ENCODE measurements around the gene METTL14.
"Not testable (repeated sequence)": the region's sequence is repeated elsewhere in the genome, so short reads cannot be mapped to it uniquely, and the experiment has no call there.

Gene METTL14

DNA sequence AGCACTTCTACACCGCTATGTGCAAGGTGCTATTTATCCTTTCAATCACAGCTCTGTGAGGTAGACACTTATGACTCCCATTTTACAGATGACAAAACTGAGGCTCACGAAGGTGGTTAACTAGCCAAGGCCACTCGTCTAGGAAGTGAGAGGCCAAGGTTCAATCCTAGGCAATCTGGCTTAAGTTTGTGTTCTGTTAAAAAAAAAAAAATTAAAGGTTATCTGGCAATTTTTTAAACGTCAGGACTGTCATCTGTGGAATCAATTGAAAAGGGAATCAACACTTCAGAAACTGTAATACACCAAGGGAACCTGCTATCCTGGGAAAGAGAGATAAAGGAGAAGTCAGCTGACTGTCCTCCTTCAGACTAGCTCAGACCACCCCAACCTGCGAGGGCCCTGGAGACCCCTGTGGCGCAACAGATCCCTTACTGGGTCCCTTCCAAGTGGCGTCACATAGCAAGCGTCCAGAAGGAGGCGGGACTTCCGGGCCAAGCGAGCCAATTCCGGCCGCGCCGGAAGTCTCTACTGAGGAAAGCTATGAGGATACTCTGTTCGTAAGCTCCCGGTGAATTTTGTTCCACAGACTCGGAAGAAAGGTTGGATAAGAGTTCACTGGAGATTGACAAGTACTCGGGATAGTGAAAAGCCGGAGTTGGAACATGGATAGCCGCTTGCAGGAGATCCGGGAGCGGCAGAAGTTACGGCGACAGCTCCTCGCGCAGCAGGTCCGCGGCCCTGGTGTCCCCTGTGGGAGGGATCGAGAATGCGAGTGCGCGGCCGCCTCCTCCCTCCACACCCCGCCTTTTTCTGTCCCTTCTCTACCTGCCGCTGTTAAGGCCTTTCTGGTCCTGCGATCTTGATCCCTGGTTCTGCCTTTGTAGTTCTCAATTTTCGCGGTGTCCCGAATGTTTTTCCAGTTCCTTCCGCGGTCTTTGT is at the start of gene METTL14:
METTL14 (plus strand) TSS at position 520 of the 939 bp plus-strand sequence; CDS start at position 663, 143 bp downstream.
- peak within 1 kb of the TSS; percentile 72 for H3K4me2 ChIP-seq (ENCODE audit: low read length)
- no peaks in the 10 kb centered on the region for H3F3A ChIP-seq (ENCODE audit: insufficient read depth, low read length)
- TF ChIP-seq, protein P1, sequence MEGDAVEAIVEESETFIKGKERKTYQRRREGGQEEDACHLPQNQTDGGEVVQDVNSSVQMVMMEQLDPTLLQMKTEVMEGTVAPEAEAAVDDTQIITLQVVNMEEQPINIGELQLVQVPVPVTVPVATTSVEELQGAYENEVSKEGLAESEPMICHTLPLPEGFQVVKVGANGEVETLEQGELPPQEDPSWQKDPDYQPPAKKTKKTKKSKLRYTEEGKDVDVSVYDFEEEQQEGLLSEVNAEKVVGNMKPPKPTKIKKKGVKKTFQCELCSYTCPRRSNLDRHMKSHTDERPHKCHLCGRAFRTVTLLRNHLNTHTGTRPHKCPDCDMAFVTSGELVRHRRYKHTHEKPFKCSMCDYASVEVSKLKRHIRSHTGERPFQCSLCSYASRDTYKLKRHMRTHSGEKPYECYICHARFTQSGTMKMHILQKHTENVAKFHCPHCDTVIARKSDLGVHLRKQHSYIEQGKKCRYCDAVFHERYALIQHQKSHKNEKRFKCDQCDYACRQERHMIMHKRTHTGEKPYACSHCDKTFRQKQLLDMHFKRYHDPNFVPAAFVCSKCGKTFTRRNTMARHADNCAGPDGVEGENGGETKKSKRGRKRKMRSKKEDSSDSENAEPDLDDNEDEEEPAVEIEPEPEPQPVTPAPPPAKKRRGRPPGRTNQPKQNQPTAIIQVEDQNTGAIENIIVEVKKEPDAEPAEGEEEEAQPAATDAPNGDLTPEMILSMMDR (IDR thresholded peaks at IDR 0.05; ENCODE audit: low read length): no peak
- no peak for TF ChIP-seq EZH2 (IDR thresholded peaks at IDR 0.05; ENCODE audit: borderline replicate concordance, low read length)
- peaks cover 12% of the 10 kb centered on the region for H3K36me3 ChIP-seq (ENCODE audit: insufficient read depth, low read length)
- peak within 1 kb of the TSS; percentile 6 for H3K27ac ChIP-seq (ENCODE audit: low read depth, low read length, poor library complexity, severe bottlenecking)
- H3K4me3 ChIP-seq (ENCODE audit: low read depth, low read length, poor library complexity, severe bottlenecking): peak within 1 kb of the TSS; percentile 76
- peaks cover 23% of the 10 kb centered on the region for H3K79me2 ChIP-seq (ENCODE audit: insufficient read depth, low read length)
- H3K27me3 ChIP-seq (ENCODE audit: insufficient read depth, low read length): no peaks in the 10 kb centered on the region
- peaks cover 31% of the 10 kb centered on the region for H3K4me1 ChIP-seq (ENCODE audit: insufficient read depth, low read length, severe bottlenecking)
- H3K9ac ChIP-seq (ENCODE audit: low read length): peak within 1 kb of the TSS; percentile 74
- no peaks in the 10 kb centered on the region for H3K9me2 ChIP-seq (ENCODE audit: low read depth, low read length)
- H2AFZ ChIP-seq (ENCODE audit: low read length): peak within 1 kb of the TSS; percentile 93
- no peaks in the 10 kb centered on the region for H3K9me3 ChIP-seq (ENCODE audit: low read length)
- H4K20me1 ChIP-seq (ENCODE audit: insufficient read depth, low read length): no peaks in the 10 kb centered on the region

DNA sequence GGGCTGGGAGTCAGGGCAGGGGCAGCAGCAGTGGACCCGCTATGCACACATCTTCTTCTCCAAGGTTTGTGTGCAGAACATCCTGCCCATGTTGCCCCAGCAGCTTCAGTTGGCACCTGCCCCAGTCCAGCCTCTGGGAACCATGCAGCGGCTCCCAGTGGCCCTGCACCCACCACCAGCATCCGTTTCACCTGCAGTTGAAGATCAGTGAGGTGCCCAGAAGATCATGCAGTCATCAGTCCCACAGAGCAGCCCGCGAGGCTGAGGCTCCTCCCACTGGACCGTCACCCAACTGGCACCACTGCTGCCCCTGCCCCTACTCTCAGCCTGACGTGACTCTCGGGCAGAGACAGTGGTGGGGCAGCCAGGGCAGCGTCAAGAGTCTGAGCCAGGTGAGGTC is 49.1 kb upstream of the METTL14 start:
- not testable (repeated sequence) for H2AFZ ChIP-seq (ENCODE audit: low read length); H3K9me2 ChIP-seq (ENCODE audit: low read depth, low read length); H3K79me2 ChIP-seq (ENCODE audit: insufficient read depth, low read length); H3K27ac ChIP-seq (ENCODE audit: low read depth, low read length, poor library complexity, severe bottlenecking); H3K4me2 ChIP-seq (ENCODE audit: low read length); H3K9ac ChIP-seq (ENCODE audit: low read length); H3K27me3 ChIP-seq (ENCODE audit: insufficient read depth, low read length); H3F3A ChIP-seq (ENCODE audit: insufficient read depth, low read length); H3K4me1 ChIP-seq (ENCODE audit: insufficient read depth, low read length, severe bottlenecking); H3K4me3 ChIP-seq (ENCODE audit: low read depth, low read length, poor library complexity, severe bottlenecking); H4K20me1 ChIP-seq (ENCODE audit: insufficient read depth, low read length); H3K36me3 ChIP-seq (ENCODE audit: insufficient read depth, low read length); H3K9me3 ChIP-seq (ENCODE audit: low read length)

DNA sequence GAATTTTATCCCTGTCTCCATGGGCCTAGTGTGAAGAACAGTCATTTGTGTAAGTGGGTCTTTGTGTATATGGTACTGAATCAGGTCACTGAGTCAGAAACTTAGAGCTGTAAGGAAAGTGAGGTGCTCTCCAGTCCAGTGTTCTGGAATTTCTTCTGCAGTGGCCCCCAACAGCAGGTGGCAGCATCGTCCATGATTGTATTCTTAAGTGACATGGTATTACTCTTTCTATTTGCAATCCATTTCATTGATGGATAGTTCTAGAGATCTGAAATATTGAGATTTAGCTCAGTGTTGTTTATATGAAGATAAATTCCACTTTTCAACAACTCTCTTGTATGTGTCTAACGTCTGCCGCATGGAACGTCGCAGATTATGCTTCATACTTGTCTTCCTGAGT is 20.5 kb upstream of the METTL14 start:
- not testable (repeated sequence) for H3F3A ChIP-seq (ENCODE audit: insufficient read depth, low read length)

DNA sequence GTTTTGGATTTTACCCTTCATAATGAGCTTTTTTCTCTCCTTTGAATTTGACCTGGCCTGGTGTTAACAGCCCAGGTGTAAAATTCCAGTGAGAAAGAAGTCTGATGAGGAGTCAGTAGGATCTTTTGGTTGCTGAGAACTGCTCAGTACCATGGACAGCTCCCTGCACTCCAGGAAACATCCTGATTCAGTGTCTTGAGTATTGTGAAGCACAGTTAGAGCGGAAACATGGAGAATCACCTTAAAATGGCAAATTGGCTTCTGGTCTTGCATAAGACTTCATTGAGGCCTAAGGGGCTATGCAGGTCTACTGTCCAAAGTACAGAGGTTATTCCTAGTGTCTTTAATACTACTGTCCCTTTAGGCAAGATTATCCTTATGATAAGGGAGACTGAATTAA is 16.0 kb upstream of the METTL14 start:
- H2AFZ ChIP-seq (ENCODE audit: low read length); H3K27ac ChIP-seq (ENCODE audit: low read depth, low read length, poor library complexity, severe bottlenecking); H3K9me3 ChIP-seq (ENCODE audit: low read length); H3K9ac ChIP-seq (ENCODE audit: low read length); H3K36me3 ChIP-seq (ENCODE audit: insufficient read depth, low read length); H3K27me3 ChIP-seq (ENCODE audit: insufficient read depth, low read length); H3K9me2 ChIP-seq (ENCODE audit: low read depth, low read length); H4K20me1 ChIP-seq (ENCODE audit: insufficient read depth, low read length); H3K79me2 ChIP-seq (ENCODE audit: insufficient read depth, low read length); H3F3A ChIP-seq (ENCODE audit: insufficient read depth, low read length); H3K4me3 ChIP-seq (ENCODE audit: low read depth, low read length, poor library complexity, severe bottlenecking); H3K4me2 ChIP-seq (ENCODE audit: low read length); H3K4me1 ChIP-seq (ENCODE audit: insufficient read depth, low read length, severe bottlenecking): not testable (repeated sequence)

More for the DNA sequence above, 20.5 kb upstream of the METTL14 start:
- H3K79me2 ChIP-seq (ENCODE audit: insufficient read depth, low read length); H3K36me3 ChIP-seq (ENCODE audit: insufficient read depth, low read length); H3K9ac ChIP-seq (ENCODE audit: low read length); H3K9me2 ChIP-seq (ENCODE audit: low read depth, low read length); H3K4me3 ChIP-seq (ENCODE audit: low read depth, low read length, poor library complexity, severe bottlenecking); H4K20me1 ChIP-seq (ENCODE audit: insufficient read depth, low read length); H3K9me3 ChIP-seq (ENCODE audit: low read length); H3K4me2 ChIP-seq (ENCODE audit: low read length); H2AFZ ChIP-seq (ENCODE audit: low read length); H3K27me3 ChIP-seq (ENCODE audit: insufficient read depth, low read length); H3K4me1 ChIP-seq (ENCODE audit: insufficient read depth, low read length, severe bottlenecking); H3K27ac ChIP-seq (ENCODE audit: low read depth, low read length, poor library complexity, severe bottlenecking): not testable (repeated sequence)

DNA sequence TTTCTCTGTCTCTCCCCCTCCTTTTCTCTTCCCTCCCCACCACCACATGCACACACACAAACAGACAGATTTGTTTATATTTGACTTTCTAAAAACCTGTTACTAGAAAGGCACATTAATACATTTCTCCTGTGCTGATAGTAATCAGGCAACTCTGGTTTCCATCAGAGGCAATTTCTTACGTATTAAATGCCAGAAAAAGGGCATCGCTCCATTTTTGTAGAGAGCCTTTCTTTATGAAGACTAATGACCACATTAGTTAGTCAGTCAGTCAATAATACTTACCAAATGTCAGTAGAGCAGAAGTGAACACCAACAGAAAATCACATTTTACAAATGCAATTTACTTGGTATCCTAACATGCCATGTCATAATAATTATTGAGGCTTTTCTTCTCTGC is 14.2 kb upstream of the METTL14 start:
- H3K36me3 ChIP-seq (ENCODE audit: insufficient read depth, low read length); H4K20me1 ChIP-seq (ENCODE audit: insufficient read depth, low read length); H3K9me2 ChIP-seq (ENCODE audit: low read depth, low read length); H3K4me1 ChIP-seq (ENCODE audit: insufficient read depth, low read length, severe bottlenecking); H2AFZ ChIP-seq (ENCODE audit: low read length); H3K9me3 ChIP-seq (ENCODE audit: low read length); H3K27me3 ChIP-seq (ENCODE audit: insufficient read depth, low read length); H3F3A ChIP-seq (ENCODE audit: insufficient read depth, low read length); H3K79me2 ChIP-seq (ENCODE audit: insufficient read depth, low read length); H3K4me3 ChIP-seq (ENCODE audit: low read depth, low read length, poor library complexity, severe bottlenecking); H3K27ac ChIP-seq (ENCODE audit: low read depth, low read length, poor library complexity, severe bottlenecking); H3K9ac ChIP-seq (ENCODE audit: low read length); H3K4me2 ChIP-seq (ENCODE audit: low read length): not testable (repeated sequence)
